HPDE6-E6E7 (cell line): ENCODE measurements around the gene ADD3.
"Not testable (repeated sequence)": the region's sequence is repeated elsewhere in the genome, so short reads cannot be mapped to it uniquely, and the experiment has no call there.

Source experiments
- DNase-seq: peaks from one replicate; pipeline ENCODE4 v3.0.0; 2011; ENCODE audit warnings: missing footprints; ENCODE audit errors: extremely low spot score

ADD3 gene

DNA sequence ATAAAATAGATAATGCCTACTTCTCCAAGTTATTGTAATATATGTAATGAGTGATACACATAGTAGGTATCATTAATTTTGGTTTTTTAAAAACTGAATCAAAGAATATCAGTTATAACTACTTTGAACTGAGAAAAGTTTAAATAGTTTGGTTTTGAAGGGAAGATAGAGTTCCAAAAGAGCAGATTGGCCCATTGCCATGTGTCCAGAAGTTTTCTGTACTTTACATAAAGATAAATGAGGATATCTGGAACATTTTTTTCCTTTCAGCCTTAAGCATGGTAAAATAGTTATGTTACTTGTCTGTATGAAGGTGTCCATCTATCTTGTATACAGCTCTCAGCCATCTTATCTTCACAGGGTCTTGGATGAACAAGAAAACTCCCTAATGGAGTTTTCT lies 101.7 kb downstream of the ADD3 start:
- DNase-seq = no peak

- DNase-seq = no peak
These were observed 102.6 kb downstream of the ADD3 start for GRCh38 chr10:110110338-110110737.

DNA sequence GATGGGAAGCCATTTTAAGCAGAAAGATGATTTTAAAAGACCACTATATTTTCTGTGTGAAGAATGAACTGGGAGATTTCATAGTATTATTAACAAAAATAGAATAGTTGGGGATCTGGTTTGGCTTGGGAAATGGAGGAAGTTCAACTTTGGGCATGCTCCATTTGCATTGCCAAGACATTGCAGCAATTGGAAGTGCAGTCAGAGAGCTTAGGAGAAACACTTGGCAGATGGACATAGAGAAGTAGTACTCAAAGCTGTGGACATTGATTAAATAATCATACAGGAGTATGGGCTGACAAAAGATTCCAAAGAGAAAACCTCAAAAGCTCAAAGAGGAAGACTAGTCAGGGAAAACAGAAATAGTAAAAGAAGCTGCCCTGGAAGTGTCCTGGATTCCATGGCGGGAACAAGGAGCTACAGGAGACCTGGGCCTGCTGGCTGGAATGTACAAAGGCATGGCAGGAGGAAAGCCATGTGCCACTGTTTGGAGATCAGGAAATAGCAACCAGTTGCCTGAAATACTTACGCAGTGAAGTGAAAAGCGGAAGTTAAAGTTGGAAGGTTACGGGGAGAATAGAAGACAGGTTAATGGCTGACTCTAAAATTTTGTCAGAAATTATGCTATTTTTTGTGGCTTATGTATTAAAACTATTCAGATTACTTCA lies 106.0 kb downstream of the ADD3 start:
- DNase-seq = no peak

- DNase-seq = not testable (repeated sequence)
These were observed 106.9 kb downstream of the ADD3 start for GRCh38 chr10:110114668-110115067.

- peak; percentile 10 for DNase-seq
These were observed 108.2 kb downstream of the ADD3 start for GRCh38 chr10:110115784-110116520.

DNA sequence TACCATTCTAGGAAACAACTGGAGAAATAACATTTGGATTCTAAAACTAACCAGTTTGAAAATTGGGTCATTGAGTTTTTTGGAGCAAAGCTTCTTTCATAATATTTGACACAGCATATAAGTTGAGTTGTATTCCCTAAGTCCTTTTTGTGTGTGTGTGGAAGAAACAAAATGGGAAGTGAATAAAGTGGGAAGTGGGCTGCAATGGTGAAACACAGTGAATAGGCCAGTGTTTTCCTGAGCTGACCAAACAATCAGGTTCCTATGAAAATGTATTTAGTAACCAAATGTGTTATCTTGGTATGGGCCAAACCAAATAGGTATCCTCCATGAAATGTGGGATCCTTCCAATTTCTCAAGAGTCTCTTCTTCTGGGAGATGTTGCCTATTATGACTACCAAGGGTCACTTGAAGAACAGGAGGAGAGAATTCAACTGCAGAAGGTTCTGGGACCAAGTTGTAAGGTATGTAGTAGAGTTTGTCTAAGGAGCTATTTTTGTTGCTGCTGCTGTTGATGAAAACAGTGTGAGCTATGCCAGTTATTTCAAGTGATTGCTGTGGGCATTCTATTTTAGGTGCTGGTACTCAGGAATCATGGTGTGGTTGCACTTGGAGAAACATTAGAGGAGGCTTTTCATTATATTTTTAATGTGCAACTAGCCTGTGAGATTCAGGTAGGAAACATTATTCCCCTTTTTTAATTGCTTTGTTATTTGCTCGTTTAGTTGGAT lies 111.3 kb downstream of the ADD3 start:
- no peak for DNase-seq

DNA sequence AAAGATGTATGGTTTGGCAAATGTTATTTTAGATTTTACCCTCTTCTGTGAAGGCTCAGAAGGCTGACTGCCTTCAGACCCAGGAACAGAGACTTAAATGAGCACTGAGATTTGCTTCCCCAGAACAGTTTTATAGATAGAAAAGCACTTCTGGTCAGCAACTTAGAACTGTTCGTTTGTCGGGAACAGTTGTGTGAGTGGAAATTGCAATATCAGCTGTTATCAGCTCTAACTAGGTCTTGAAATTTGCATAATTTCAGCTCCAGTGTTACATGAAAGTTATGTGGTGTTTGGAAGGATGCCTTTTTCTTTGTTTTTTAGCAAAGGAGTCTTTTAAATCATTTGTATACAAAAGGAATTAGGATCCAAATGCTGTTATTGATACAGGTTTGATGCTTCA lies 115.8 kb downstream of the ADD3 start:
- DNase-seq = no peak

- DNase-seq = no peak
These were observed 121.7 kb downstream of the ADD3 start for GRCh38 chr10:110129490-110129889.

DNA sequence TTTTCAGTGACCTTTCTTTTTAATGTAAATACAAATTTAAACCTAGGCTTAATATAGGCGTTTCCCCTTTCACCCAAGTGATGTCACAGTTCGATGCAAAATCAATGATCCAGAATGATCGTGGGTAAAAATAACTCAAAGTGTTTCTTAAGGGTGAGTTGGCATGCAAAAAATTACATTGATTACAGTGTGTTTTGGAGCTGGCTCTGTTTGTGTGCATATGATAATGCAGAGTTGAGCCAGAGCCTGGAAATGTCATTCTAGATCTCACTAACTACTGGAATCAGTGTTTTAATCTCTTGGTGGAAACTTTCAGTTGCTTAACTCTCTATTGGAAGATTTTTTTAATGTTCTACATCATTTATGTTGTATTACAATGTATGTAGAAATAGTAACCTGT lies 127.1 kb downstream of the ADD3 start:
- DNase-seq = no peak

- not testable (repeated sequence) for DNase-seq
These were observed 128.1 kb downstream of the ADD3 start for GRCh38 chr10:110135836-110136235.

- DNase-seq = peak; percentile 34
These were observed 129.4 kb downstream of the ADD3 start for GRCh38 chr10:110137142-110137545.

GRCh38 chr10:110138197-110138812 lies 130.5 kb downstream of the ADD3 start:
- no peak for DNase-seq

DNA sequence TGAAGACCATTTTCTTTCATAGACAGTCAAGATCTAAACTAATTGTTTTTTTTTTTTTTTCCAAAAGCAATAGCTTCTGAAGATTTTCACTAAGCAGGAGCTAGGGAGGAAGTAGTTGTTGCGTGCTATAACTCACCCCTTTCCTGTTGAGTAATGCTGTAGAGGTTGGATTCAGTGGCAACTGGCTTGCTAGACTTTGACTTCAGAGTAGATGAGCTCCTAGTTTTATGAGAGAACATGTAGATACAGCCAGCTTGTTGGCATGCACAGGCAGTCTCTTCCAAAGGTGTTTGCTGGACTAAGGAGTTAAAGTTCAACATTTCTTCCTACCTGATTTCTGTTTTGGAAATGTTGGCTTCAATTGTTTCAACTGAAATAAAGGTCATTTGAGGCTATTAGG lies 133.4 kb downstream of the ADD3 start:
- no peak for DNase-seq

GRCh38 chr10:110141871-110142635 lies 134.3 kb downstream of the ADD3 start:
- DNase-seq = no peak

DNA sequence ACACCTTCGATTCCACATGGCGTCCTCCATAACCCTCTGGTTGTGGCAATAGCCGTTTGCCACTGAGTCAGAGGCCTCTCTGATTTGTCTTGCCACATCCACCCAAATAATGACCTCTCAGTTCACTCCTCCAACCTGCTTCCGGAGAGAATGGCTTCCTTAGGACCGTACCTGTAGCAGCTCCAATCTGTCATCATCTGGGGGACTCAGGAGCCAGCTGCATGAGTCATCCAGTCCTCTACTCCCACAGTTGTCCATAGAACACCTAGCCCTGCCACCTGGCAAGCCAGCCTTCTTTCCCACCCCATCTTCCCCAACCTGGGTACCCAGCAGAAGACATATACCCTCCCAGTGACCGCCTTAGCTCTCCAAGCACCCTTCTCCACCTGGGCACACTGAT lies 135.2 kb downstream of the ADD3 start:
- DNase-seq = no peak

GRCh38 chr10:110144507-110144906 lies 136.7 kb downstream of the ADD3 start:
- no peak for DNase-seq

- DNase-seq = no peak
These were observed 140.2 kb downstream of the ADD3 start for GRCh38 chr10:110147961-110148360.

- no peak for DNase-seq
These were observed 141.5 kb downstream of the ADD3 start for GRCh38 chr10:110149259-110149658.

- no peak for DNase-seq
These were observed 142.3 kb downstream of the ADD3 start for GRCh38 chr10:110150046-110150445.

GRCh38 chr10:110150981-110151380 lies 143.2 kb downstream of the ADD3 start:
- DNase-seq = no peak

GRCh38 chr10:110151467-110151866 lies 143.7 kb downstream of the ADD3 start:
- peak; percentile 85 for DNase-seq

- no peak for DNase-seq
These were observed 144.2 kb downstream of the ADD3 start for GRCh38 chr10:110151971-110152370.
